Skeletal muscle cell (primary cell): Measurements from ENCODE around the gene NRCAM.
A peak's percentile ranks its signal among the peaks of the same experiment; 100 is the strongest.

Experiments
- DNase-seq: peaks from one replicate; pipeline ENCODE4 v3.0.0-alpha.2; 2010; ENCODE audit warnings: low read depth
- H3K4me3 ChIP-seq: 2 replicates; pipeline ENCODE4 v1.5.1; 2011; ENCODE audit warnings: low read depth, mild to moderate bottlenecking, control low read depth, low read length, moderate library complexity

Gene NRCAM

DNA sequence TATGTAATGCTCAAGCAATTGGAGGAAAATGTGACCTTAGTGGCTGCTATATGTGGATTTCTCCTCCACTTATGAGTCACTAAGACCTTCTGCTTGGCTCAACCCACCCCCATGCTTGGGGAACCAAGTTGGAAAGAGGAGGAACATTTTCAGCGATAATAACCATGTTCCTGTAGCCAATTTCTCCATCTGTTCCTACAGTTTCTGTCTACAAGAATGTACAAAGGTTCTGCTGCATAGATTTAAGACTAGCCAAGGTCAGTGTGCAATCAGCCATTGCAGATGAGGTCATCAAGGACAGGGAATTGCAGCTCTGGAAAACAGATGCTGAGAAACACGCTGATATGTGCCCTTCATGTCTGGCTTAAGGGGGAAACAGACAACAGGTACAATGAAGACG lies 5.6 kb upstream of the NRCAM start:
- H3K4me3 ChIP-seq = no peak overlapping the region
- peak; percentile 47 for DNase-seq

DNA sequence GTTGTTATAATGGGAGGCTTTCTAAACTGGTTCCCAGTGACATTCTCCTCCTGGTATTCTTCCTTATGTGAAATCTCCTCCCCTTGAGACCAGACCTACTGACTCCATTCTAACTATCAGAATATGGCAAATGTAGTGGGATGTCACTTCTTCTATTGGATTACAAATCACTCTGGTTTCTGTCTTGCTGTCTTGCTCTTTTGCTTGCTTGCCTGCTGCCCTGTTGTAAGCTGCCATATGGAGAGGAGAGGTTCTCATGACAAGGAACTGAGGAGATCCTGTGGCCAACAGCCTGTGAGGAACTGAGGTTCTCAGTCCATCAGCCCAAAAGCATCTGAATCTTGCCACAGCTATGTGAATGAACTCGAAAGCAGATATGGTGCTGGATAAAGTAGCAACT lies 4.7 kb upstream of the NRCAM start:
- DNase-seq = no peak
- H3K4me3 ChIP-seq = no peak overlapping the region

DNA sequence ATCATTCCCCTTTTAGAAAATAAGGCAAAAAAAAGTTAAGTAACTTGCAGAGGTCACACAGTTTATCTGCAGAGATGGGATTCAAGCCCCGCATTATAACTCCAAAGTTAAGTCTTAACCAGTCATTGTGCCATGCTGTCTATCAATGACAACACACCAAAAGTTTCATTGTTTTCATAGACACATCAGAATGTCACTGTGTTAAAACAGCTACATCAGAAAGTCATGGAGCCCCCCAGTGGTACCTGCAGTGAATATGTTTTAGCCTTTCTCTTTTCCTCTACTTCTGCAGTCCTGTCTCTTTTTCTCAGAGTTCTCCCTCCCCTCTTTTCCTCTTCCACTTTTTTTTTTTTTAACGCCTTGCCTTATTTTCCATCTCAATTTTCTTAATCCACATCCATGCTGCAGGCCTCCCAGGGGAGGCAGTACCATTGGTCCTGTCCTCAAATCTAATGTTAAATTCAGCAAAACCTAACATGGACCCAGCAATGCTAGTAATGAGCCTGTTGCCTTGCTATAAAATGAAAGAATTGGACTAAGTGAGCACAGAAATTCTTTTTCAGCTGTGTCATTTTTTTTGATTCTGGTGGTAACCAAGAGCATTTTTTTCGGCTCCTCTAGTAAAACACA lies 3.8 kb upstream of the NRCAM start:
- no peak for DNase-seq

DNA sequence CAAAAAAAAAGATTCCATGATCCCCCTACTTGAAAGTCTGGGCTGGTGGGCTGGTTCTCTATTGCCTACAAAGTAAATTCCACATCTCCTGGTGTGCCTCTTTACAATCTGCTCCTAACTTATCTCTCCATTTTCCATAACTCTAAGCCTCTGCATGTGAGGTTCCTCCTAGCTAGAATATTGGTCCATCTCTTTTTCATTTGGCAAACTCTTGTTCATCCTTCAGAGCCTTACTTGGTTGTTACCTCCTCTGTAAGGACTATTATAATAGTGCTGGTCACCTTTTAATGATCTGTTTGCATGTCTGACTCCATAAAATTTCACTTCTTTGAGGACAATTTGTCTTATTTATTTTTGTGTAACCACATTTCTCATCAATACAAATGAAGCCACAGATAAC lies 1.6 kb upstream of the NRCAM start:
- no peak for DNase-seq
- H3K4me3 ChIP-seq = no peak overlapping the region

More for the DNA sequence above, 3.8 kb upstream of the NRCAM start:
- H3K4me3 ChIP-seq = no peak overlapping the region

DNA sequence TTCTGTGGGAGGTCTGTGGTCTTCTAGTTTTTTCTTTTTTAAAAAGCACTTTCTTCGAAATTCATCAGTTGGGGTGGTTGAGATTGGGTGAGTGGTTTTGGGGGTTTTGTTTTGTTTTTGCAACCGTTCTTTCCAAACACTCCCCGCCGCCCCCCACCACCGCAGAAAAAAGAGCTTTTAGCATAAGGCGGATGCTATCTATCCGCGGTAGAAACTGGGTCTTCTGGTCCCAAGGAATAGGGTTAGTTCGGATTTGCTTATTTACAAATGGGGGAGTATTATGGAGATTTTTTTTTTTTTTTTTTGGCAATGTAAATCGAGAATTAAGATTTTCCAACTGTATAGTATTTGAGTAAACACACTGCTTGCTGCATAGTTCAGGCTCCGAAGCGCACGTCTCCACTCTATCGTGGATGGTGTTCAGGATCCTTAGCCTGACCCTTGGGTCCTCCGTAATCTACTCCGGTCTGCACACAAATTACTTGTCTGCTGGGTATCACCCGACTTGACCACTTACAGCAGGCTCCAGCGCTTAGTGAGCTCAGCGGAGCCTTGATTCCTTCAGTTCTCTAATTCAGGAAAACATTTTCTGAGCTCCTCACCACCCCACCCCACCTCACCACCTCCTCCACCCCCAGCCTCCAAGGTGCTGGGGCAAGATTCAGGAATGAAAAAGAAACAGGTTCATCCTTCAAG lies 757 bp upstream of the NRCAM start:
- H3K4me3 ChIP-seq = peak overlapping the region; percentile 68
- no peak for DNase-seq

DNA sequence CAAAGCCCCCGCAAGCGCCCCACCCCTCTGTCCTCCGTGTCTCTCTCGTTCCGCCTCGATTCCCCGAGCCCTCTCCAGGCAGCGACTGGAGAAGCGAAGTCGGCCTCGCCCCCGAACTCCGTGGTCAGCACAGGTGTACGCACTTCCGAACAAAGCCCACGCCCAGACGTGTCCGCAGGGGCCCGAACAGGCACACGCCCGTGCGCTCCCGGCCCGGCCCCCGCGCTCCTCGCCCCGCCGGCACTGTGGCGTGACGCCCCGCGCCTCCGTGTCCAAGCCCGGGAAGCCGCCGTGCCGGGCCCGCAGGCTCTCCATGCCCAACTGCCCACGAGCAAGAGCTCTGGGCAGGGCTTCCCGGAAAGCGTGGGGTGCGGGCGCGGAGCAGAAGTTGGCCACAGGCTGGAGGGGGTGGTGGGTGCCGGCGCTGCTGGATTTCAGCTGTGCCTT lies 662 bp downstream of the NRCAM start:
- H3K4me3 ChIP-seq = peak overlapping the region; percentile 68
- DNase-seq = no peak

DNA sequence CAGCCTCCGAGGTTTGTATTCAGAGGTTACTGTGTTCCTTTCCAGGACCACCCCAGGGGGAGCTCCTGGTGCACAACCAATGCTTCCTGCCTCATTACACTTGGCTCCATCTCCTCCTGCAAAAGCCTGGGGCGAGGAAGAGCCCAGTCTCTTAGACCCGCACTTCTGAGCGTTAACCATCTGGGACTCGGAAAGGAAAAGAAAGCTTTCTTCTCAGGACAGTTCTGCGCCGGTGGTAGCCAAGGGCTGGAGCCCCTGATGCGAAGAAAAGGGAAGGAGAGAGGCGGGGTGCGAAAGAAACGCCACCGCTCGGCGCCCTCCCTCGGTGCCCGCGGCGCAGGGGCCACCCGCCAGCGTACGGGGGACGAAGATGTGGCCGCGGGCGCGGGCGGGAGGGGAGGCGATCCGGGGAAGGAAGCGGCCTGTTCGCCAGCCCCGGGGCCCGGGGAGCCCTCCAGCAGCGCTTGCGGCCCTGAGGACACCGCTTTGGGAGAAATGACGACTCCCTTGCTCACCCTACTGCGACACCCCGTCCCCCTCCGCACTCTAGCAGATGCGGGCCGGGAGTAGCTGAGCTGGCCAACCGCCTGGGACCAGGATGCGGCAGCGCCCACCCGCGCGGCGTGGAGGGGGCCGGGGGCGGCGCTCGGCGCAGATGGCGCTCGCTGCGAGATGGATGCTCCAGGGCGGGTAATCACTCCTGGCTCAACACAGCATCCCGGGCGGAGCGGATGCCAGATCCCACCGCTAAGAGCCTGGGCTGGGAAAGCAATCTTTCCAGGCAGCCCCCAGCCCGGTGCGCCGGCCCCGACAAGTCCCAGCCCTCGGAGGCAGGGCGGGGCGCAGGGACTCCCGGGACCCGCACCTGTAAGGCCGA lies 1.3 kb downstream of the NRCAM start:
- no peak for DNase-seq
- H3K4me3 ChIP-seq = peak overlapping the region; percentile 68

DNA sequence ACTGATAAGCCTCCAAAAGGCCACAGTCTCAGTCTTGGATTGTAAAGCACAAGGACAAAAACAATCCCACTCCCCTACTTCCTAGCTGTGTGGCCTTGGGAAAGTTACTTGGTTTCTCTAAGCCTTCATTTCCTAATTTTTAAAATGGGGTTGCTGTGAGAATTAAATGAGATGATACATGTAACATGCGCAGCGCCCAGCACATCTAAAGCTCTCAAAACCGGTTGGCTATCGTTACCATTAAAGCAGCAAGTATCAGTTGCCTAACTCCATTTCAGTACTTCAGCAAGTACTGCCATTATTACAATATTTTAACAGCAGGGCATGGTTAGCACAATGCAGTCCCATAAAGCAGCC lies 1.9 kb downstream of the NRCAM start:
- H3K4me3 ChIP-seq = peak overlapping the region; percentile 68
- DNase-seq = no peak

DNA sequence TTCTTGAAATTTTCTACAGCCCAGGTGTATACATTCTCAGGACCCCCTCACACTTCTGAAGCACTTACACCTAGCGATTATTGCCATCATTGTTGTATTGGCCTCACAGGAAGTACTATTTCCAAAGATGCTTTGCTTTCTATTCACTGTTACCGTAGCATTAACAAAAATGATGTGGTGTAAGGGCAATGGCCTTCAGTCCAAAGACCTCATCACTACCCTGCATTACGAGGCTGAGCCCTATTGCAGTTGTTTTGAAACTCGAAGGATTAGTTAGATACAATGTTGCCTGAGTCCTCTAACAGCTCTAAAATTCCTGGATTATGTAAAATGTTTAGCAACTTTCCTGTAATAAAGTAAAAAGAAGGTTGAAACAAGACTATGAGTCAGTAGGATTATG lies 2.9 kb downstream of the NRCAM start:
- DNase-seq = no peak
- H3K4me3 ChIP-seq = no peak overlapping the region

DNA sequence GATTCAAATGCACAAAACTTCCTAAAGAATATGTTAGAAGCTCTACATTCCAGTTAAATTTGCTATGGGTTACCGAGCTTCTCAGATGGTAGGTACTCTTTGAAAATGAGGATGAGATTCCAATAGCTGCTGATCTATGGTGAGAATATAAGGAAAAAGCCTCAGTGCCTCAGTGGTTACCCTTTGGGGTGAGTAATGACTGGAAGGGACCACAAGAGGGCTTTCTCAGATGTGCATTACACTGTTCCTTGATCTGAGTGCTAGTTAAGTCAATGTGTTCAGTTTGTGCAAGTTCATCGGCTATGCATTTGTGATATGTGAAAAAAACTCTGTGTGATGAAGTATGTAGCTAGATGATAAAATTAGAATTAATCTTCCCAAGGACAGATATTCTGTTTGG lies 3.5 kb downstream of the NRCAM start:
- DNase-seq = no peak
- H3K4me3 ChIP-seq = no peak overlapping the region

DNA sequence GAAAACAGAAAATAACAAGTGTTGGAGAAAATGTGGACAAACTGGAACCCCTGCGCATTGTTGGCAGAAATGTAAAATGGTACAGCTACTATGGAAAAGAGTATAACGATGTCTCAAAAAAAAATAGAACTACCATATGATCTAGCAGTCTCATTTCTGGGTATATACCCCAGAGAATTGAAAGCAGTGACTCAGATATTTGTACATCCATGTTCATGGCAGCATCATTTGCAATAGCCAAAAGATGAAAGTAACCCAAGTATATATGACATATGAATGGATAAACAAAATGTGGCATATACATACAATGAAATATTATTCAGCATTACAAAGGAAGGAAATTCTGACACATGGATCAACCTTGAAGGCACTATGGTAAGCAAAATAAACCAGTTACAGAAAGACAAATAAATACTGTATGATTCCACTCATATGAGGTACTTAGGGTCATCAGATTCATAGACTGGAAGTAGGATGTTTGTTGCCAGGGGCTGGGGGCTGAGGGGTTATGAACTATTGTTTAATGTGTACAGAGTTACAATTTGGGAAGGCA lies 4.9 kb downstream of the NRCAM start:
- no peak overlapping the region for H3K4me3 ChIP-seq
- DNase-seq = no peak

DNA sequence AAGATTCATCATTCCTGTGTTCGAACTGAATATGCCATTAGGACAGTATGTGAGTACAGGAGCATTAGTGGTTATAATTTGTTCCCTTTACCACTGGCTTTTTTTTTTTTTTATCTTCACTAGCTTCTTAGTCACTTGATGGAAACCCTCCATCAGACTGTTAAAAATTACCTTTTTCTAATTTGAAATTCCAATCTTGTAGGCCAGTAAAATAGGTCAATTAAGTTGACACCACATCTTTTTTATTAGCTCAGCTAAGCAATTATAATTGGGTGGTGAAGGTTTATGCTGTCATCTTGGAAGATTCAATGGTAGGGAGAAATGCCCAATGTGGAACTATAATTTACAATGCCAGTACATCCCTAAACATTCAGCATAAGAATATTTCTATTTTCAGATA lies 6.1 kb downstream of the NRCAM start:
- H3K4me3 ChIP-seq = no peak overlapping the region
- DNase-seq = no peak

DNA sequence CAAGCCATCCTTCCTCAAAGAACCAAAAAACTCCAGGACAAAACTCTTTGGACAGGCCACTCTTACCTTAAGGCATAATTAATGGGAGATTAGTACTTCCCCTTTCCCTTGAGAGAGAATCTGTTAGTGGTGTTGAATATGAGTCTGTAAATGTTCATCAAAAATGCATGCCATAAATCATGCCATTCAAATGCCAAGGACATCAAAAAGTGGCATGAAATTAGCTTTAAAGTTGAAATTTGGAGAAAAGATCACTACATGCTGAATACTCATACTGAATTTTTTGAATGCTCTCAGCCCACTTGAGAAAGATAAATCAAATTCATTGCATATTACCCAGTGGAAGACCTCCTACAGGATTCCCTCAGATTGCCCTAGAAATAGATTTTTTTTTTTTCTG lies 6.7 kb downstream of the NRCAM start:
- no peak for DNase-seq
- no peak overlapping the region for H3K4me3 ChIP-seq

DNA sequence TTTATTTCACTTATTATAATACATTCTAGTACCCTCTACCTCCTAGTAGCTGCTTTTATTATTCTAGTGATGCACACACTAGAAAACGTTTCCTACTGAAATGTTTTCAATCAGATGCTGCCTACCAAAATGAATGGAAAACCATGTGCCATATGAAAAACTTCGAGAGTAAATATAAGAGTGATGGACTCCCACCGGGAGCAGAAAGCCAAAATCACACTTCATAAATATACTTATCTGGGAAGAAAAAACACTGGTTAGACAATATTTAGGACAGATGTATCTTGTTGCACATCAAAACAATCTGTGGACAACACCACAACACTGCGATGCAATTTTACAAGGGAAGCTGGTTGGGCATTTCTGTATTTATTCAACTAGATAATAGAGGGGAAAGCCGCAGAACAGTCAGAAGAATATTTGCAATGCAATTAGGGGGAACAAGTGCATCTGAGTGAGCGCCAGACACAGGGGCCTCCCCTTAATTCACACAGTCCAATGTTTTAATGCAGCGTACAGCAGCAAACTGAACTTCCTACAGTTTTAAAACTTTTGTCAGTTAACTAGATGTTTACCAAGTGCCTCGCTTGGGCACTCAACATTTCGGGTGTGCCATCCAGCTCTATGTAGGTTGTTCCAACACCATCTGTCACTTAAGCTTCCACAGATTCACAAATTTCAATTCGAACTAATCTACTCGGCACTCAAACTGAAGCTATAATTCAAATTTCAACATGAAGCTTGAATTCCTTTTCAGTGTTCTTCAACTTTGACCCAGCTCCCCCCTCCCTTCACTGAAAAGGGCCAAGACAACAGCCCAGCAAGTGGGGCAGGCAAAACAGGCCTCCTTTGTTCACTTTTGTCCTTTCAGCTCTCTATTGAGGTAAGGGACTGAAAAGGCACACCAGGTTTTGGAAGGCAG lies 7.4 kb downstream of the NRCAM start:
- H3K4me3 ChIP-seq = no peak overlapping the region
- no peak for DNase-seq

DNA sequence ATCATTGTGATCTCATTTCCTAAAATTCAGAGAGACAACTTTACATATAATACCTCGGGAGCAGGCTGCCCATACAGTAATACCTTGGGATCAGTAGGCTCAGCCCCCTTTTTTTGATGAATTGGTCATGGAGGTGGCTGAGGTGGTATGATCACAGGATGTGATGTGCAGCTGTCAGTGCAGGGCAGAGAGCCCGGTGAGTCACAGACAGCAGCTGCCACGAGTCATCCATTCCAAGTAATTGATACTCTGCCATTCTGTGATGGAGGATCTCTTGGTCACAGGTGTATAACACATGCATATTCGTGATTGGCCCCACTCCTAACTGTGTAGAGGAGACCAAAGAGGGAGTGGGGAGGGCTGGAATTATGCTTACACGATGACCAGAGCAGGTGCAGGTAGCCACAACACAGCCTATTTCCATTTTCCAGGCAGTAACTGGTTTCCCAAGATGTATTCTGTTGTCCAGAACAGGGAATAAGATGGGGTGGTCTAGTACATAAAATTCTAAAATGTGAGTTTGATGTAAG lies 14.1 kb downstream of the NRCAM start:
- H3K4me3 ChIP-seq = no peak overlapping the region
- peak; percentile 36 for DNase-seq

DNA sequence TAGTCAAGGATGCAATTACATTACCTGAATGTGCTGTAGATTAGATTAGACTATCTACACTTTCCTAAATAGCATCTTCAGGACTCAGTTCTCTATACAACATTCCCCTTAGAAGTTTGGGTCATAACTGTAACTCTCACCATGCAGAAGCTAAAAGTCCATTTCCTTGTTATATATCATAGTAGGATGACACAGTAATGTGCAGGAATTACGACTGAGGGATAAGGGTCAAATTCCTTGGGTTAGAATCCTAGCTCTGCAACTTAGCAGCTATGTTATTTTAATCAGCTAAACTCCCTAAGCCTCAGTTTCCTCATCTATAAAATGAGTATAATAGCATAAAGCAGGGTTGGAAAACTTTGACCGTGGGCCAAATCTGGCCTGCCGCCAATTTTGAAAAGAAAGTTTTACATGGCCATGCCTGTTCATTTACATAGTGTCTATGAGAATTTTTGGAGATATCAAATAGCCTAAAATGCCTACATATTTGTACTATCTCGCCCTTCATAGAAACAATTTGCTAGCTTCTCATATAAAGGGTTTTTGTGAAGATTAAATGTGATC lies 14.8 kb downstream of the NRCAM start:
- DNase-seq = no peak

DNA sequence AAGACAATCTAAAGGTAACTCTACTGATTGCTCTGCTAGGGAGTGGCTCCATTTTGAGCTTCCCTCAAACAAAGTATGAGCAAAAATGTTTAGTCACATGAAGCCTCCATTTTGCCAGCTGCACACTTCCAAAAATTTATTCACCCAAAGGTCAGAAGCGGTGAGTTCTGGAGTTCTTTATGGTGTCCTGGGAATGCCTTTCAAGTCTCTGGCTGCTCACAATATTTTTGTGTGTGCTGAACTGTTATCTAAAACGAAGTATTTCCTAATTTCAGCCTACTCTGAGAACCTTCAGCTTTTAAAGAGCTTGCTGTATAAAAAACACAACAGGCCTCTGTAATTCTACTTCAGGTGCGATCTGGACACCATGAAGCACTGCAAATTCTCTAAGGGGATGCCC lies 15.6 kb downstream of the NRCAM start:
- no peak for DNase-seq
- H3K4me3 ChIP-seq = no peak overlapping the region

More for the DNA sequence above, 14.8 kb downstream of the NRCAM start:
- no peak overlapping the region for H3K4me3 ChIP-seq

DNA sequence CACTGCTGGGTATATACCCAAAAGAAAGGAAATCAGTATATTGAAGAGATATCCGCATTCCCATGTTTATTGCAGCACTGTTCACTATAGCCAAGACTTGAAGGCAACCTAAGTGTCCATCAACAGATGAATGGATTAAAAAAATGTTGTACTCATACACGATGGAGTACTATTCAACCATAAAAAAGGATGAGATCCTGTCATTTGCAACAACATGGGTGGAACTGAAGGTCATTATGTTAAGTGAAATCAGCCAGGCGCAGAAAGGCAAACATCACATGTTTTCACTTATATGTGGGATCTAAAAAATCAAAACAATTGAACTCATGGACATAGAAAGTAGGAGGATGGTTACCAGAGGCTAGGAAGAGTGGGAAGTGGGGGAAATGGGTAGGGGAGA lies 19.3 kb downstream of the NRCAM start:
- no peak for DNase-seq
- no peak overlapping the region for H3K4me3 ChIP-seq

DNA sequence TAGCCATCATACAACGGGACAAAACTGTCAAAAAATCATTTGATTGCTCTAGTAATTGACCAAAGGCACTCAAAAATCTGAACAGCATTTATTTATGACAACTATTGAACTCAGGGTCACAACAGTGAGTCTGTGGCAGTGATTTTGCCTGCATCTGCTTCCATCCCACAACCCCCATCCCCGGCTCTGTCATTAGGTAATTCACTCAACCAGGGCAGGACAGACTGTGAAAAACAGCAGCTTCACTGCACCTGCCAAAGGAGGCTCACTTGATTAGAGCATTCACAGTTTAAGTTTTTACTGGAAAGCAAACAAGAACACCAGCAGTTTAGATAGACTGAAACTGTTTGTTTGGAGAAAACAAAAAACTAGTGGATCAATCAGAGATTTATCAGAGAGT lies 22.2 kb downstream of the NRCAM start:
- no peak overlapping the region for H3K4me3 ChIP-seq
- no peak for DNase-seq
